GM11168 (cell line): ENCODE measurements around the gene ZNF169.
"Not testable (repeated sequence)": the region's sequence is repeated elsewhere in the genome, so short reads cannot be mapped to it uniquely, and the experiment has no call there.

Source experiments
- in situ Hi-C: fragments of 300-500 bp; cut with MboI; formaldehyde crosslinking; loops from one replicate; pipeline ENCODE4 v1.12.0; 2022; ENCODE audit warnings: low sequenced_read_pairs; ENCODE audit not compliant: unreplicated experiment

ZNF169 gene

GRCh38 chr9:94339657-94340056 is 80.6 kb downstream of the ZNF169 start:
- in situ Hi-C loops: not testable (repeated sequence)

DNA sequence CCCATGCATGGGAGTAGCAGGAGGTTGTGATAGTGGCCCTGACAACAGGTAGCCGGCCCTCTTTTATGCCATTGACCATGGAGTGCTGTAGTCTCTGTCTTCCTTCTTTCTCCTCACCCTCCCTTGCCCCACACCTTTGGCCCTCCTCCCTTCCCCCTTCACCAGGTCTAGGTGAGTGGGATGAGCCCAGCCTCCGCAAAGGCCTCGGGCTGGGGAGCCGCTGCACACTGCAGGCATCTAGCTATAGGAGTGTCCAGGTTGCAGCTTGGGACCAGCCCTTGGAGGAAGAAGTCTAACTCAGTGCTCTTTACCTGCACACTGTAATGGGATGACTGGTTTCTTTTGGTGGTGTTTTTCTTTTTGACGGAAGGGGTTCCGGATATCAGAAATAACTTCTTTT is 81.7 kb downstream of the ZNF169 start:
- in situ Hi-C loops: not testable (repeated sequence)

- in situ Hi-C loops: not testable (repeated sequence)
These were observed 82.6 kb downstream of the ZNF169 start for GRCh38 chr9:94341703-94342102.

- in situ Hi-C loops: not testable (repeated sequence)
These were observed 88.4 kb downstream of the ZNF169 start for GRCh38 chr9:94347451-94347850.

DNA sequence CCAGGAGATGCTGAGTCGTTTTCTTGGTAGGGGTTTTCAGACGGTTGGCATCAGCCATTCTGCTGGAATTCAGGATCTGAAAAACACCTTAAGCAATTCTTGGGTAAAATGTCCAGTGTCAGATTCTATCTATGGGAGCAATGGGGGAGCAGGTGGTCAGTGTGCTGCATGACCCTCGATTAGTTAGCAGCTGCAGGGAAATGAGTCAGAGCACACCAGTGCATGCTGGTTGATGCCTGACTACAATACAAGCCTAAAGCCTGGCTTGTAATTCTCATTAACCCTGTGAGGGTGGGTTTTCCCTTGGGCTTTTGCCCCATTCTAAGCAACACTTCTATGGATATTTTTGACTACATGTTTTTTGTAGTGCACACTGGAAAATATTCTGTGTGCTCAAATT is 89.7 kb downstream of the ZNF169 start:
- in situ Hi-C loops: not testable (repeated sequence)
